Breast epithelium (tissue), 3 donors: ENCODE measurements around the gene ARFRP1.

Experiments used
- POLR2A ChIP-seq: fragments of 450-650 bp; IDR thresholded peaks from one replicate; pipeline ENCODE4 v1.6.1; 2016; ENCODE audit warnings: antibody characterized with exemption, mild to moderate bottlenecking, moderate library complexity
- TF ChIP-seq, protein P1 (sequence below), 3 donors: fragments of 450-650 bp; IDR thresholded peaks; one replicate each; pipeline ENCODE4 v1.5.1; 2016 to 2017; ENCODE audit warnings: antibody characterized with exemption in 3 of 3, mild to moderate bottlenecking in 3 of 3, moderate library complexity in 3 of 3

DNA sequence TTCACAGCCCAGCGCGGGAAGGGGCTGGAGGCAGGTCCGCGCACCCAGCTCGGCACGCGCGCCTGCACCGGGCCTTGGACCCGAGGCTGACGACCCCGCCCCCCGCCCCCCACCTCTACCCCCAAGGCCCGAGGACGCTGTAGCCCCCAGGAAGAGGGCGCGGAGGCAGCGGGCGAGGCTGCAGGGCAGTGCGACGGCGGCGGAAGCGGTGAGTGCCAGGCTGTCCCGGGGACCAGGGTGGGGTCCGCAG, 29.8 kb upstream of the ARFRP1 start:
- TF ChIP-seq, protein P1, sequence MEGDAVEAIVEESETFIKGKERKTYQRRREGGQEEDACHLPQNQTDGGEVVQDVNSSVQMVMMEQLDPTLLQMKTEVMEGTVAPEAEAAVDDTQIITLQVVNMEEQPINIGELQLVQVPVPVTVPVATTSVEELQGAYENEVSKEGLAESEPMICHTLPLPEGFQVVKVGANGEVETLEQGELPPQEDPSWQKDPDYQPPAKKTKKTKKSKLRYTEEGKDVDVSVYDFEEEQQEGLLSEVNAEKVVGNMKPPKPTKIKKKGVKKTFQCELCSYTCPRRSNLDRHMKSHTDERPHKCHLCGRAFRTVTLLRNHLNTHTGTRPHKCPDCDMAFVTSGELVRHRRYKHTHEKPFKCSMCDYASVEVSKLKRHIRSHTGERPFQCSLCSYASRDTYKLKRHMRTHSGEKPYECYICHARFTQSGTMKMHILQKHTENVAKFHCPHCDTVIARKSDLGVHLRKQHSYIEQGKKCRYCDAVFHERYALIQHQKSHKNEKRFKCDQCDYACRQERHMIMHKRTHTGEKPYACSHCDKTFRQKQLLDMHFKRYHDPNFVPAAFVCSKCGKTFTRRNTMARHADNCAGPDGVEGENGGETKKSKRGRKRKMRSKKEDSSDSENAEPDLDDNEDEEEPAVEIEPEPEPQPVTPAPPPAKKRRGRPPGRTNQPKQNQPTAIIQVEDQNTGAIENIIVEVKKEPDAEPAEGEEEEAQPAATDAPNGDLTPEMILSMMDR (IDR thresholded peaks at IDR 0.05), result no peak
- TF ChIP-seq POLR2A, result no peak
